Stimulated activated naive CD8-positive, alpha-beta T cell treated with anti-CD3 and anti-CD28 coated beads, Interleukin-15, Interleukin-2, amounts not matched to agents 100 U/mL and 50 U/mL, for 24 hours (primary cell): Measurements from ENCODE around the gene NPHP1.
"Not testable (repeated sequence)": the region's sequence is repeated elsewhere in the genome, so short reads cannot be mapped to it uniquely, and the experiment has no call there.

Experiments
- ATAC-seq: fragments of 150-1000 bp; cut with Tn5 transposase; one replicate; pipeline ENCODE4 v1.10.0; 2021
- DNase-seq: peaks from one replicate; pipeline ENCODE4 v3.0.0; 2021

NPHP1 gene

DNA sequence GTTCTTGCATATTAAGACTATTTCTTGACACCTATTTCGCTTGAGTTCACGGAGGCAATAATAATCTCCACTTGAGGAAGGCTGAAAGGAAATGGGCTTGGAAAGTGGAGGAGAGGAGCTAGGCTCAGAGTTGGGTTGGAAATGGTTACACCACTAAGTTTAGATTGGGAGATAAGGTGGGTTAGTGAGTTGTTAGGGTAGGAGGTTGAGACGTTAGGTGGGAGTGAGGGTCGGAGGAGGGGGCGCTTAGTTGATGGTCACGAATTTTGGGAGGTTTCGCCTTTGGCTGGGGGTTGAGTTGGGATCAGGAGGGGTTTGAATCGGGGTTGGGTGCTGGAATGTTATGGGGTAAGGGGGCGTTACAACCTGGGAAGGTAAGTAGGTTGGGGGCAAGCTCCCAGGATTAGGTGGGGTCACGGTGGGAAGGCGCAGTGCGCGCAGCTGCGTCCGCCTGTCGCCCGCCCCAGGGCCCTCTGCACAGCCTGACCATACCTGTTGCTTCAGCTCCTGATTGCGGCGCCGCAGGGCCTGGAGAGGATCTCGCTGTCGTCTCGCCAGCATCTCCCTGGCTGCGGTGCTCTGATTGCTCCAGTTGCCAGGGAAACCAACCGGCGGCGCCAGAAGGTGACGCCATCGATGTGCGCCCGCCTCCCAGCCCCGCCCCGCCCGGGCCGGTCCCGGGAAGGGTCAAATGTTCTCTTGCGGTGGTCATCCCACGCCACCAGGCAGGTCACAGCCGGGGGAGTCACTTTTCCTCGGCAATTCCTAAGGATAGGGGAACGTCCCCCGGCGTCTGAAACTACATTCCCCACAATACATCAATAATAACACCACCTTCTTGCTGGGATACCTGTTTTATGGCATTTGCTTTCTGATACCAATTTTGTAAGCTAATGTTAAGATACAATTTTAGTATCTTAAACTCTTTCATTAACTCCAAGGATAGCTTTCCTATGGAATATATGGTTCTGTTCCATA, at the start of gene NPHP1:
Gene NPHP1, minus strand, starts transcription at position 606 of the 978 bp plus-strand sequence. Its CDS starts 45 bp downstream, at position 561.
- ATAC-seq (peak; percentile 90), DNase-seq (peak; percentile 88)

DNA sequence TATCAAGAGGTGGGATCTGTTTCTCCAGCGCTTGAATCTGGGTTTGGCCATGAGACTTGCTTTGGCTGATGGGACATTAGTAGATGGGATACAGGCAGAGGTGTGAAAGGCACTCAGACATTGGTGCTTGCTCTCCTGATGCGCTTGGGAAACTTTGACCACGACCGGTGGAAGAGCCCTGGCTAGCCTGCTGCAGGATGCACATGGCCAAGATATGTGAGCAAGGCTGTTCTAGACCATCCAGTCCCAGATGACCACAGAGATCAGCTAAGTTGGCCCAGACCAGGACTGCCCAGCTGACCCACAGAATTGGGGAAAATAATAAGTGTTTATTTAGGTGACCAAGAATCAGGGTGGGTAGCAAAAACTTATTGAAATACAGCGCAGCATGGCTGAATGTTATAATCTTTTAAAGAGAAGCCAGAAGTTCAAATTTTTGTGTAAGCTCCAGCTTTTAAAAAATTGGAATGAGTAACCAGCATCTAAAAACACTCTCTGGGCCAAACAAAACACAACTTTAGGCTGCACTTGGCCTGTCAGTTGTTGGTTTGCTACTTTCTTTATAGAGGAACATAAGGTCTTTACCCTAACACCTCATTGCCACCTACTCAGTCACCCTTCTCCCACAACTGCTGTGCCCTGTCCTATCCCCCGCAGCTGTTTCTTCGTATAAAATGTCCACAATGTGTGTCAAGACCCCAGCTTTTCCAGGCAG, 43.4 kb upstream of the NPHP1 start:
- DNase-seq = not testable (repeated sequence)

DNA sequence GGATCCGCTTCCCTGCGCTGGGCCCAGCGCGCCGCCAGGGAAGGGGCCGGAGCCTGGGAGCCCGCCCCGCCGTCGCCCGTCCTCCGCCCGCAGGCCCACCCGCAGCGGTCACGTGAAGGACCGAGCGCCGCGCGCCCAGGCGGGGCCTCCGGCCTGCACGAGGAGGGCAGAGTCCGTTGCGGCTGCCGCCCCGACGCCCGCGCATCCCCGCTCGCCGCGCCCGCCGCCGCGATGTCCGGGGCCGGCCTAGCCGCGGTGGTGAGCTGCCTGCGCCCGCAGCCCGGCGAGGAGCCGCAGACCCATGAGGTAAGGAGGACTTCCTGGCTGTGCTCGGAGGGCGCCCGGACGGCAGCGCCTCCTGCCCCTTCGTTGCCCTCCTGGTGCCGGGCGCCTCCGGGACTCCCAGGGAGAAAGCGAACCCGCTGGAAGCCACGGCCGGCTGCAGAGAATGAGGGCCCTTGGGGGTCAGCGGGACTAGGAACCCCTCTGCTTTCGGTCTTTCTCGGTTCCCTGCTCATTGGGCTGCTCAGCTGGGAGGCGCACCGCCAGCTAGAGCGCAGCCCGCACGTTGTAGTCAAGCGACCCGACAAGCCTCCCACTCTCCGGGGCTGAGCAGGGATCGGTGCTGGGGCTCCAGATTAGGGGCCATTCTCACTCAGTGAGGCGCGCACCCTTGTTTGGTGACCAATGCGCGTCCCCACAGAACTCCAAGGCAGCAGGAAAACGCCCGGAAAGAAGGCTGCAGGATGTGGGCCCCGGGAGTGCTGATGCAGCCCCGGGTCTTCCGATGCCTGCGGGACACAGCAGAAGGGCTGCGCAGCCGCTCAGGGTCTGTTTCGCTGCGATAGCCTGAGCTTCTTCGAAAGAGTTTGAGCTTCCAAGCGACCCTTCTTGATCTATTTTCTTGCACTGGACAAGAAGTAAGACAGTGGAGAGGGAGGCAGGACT, 40.9 kb upstream of the NPHP1 start:
- ATAC-seq, DNase-seq: not testable (repeated sequence)

More for the DNA sequence above, 43.4 kb upstream of the NPHP1 start:
- not testable (repeated sequence) for ATAC-seq

DNA sequence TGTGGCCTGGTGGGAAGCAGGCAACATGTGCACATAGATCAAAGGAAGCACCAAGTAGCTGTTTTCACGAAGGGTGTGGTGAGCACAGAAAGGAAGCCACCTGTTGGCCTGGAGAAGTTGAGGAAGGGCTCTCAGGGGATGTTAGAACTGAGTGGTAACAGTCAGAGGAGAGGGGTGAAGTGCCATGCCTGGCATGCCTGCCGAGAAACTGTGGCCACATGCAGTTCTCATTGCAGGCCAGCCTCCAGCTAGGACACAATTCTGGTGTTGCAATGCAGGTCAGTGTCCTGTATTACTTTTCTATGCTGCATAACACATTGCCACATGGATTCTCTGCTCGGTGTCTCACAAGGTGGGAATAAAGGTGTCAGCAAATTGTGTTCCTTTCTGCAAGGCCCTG, 38.5 kb upstream of the NPHP1 start:
- not testable (repeated sequence) for DNase-seq, ATAC-seq

DNA sequence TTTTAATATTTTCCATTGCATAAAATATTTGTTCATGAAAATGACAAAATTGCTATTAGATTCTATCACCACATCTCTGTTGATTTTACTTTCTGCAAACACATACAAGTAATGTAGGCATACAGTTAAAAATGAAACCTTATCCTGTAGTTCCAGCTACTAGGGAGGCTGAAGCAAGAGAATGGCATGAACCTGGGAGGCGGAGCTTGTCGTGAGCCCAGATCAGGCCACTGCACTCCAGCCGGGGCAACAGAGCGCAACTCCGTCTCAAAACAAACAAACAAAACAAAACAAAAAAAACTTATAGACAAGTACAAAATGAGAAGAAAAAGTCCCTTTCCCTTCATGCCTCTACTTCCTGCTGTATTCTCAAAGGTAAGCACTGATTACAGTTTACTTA, 29.7 kb upstream of the NPHP1 start:
- ATAC-seq, DNase-seq: not testable (repeated sequence)

DNA sequence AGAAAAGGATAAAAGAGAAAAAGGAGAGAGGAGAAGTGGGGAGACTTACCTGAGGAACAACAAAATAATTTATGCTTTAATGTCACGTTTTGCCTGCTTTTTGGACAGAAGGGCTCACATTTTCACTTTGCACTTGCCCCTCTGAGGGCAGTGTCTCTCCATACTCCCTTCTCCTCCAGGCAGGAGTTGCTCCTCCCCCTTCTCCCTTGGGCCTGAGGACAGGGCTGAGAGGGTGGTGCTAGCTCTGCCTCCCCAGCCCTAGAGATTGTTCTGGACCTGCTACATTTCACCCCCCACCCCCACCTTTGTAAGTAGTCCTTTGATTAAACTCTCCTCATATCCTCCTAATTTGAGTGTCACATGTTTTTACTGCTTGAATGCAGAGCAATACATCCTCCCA, 25.1 kb upstream of the NPHP1 start:
- ATAC-seq, DNase-seq: not testable (repeated sequence)

DNA sequence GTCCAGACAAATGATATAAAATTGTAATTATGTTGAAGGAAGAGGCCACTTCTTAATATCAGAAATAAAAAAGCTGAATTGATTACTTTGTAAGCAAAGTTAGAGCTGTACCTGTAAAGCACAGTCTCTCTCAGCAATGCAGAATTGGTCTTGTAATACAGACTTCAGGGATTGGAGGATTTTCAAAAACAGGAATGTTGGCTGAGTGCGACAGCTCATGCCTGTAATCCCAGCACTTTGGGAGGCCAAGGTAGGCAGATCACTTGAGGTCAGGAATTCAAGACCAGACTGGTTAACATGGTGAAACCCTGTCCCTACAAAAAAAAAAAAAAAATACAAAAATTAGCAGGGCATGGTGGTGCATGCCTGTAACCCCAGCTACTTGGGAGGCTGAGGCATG, 17.8 kb upstream of the NPHP1 start:
- ATAC-seq, DNase-seq: not testable (repeated sequence)

DNA sequence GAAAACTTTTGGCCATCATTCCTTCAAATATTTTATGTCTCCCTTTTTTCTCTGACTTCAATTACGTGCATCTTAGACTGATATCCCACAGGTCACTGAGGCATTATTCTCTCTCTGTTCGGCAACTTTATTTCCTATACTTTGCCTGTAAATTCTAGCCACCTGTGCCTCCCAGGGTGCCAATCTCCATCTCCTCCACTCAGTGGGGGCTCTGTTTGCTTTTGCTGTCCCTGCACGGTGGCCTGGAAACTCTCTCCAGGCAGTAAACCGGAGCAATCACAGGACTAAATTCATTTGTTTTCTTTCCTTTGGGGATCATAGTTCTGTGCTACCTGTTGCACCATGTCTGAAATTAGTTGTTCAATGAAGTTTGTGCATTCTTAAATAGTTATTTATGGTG, 17.1 kb upstream of the NPHP1 start:
- ATAC-seq (no peak), DNase-seq (no peak)

DNA sequence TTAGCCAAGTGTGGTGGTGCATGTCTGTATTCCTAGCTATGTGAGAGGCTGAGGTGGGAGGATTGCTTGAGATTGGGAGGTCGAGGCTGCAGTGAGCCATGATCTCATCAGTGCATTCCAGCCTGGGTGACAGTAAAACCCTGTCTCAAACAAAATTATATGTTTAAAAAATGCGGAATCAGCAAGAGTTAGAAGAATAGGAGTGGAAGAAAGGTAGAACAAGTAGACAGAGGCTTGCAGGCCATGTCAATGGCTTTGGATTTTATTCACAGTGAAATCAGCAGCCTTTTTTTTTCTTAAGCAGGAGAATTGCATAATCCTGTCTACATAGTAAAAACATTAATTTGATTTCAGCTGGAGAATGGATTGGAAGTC, 15.4 kb upstream of the NPHP1 start:
- no peak for ATAC-seq
- no peak for DNase-seq

DNA sequence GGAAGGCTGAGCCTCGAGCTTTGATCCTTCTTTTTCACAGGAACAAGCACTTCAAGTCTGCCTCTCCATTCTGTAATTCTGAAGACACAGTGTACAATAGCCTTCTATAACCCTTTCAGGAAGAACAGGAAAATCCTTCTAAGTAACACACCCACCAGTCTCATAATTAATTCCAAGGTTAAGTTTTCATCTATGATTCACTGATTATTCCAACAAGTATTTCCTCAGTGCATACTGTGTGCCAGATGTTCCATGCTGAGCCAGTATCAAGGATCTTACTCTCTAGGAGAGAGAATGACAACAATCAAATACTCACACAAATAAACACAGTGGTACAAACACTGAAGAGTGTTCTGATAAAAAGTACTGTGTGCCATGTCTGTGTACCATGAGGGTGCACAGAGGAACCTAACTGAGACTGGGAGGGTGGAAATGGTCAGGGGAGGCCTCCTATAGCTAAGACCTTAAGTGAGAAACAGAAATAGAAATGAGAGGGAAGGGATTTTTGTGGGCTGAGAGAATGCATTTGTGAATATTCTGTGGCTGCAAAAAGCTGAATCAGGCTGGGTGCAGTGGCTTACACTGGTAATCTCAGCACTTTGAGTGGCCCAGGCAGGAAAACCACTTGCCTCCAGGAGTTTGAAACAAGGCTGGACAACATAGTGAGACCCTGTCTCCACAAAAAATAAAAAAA, 14.8 kb upstream of the NPHP1 start:
- DNase-seq = no peak
- no peak for ATAC-seq

DNA sequence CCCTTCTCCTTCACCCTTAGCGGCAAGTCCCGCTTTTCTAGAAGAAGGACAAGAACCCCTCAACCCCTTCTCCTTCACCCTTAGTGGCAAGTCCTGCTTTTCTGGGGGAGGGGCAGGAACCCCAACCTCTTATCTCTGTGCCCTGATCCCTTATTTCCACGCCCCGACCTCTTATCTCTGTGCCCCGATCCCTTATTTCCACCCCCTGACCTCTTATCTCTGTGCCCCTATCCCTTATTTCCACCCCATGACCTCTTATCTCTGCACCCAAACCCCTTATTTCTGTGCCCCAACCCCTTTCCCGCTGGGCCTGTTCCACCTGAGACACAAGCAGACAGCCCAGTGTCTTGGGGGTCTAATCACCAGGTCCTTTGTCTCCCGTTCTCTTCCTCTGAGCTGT, 14.1 kb upstream of the NPHP1 start:
- DNase-seq, ATAC-seq: not testable (repeated sequence)

DNA sequence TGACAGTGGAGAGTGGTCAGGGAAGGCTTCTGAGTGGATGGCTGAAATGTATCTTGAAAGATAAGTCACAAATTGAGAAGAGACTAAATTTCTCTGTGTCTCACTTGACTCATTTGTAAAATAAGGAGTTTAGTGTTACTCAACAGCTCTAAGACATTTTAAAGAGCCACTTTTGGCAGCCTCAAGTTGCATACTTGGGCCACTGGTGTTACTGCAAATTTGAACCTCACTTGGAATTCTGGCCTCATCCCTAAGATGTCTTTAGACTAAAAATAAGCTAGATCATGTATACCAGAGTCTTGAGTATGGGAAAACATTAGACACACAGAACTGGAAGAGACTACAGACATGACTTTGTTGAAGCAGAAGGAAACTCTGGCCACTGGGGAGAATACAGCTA, 12.0 kb upstream of the NPHP1 start:
- DNase-seq = no peak
- ATAC-seq = no peak

DNA sequence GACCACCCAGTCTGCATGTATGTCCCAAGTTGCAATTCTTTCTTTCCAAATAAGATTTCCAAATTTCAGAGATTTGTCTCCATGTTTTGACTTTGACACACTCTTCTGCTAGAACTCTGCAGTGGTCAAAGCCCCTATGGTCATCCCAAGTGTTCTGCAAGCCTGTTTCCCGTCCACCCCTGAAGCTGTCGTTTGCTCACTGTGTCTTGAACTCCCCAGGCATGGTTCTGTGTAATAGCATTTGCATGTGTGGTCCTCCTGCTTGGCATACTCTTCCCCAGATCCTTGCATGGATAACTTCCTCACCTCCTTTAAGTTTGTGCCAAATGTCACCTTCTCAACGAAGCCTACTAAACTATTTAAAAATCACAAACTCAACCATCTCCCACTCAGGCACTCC, 11.4 kb upstream of the NPHP1 start:
- ATAC-seq (no peak), DNase-seq (no peak)

DNA sequence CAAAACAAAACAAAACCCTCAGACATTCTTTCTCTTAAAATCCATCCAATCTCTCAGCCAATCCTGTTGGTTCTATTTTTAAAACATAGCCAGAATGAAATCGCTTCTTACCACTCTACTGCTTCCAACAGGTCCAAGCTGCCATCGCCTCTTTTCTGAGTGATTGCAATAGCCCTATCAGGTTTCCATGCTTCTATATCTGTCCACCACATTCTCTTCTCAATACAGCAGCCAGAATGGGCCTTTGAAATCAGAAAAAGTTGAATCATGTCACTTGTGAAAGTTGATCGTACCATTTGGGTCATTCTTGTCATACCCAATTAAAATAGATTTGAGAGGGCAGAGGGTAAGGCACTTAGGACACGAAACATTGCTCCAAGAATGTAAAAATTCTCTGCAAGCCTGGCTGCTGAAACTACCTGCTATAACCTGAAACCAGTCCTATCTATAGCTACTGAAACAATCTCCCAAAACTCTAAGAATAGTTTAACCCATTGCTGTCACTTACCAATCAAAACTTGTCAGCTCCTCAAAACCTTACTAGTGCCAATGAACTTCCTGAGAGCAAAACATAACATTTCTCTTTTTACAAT, 10.8 kb upstream of the NPHP1 start:
- DNase-seq (no peak), ATAC-seq (no peak)

DNA sequence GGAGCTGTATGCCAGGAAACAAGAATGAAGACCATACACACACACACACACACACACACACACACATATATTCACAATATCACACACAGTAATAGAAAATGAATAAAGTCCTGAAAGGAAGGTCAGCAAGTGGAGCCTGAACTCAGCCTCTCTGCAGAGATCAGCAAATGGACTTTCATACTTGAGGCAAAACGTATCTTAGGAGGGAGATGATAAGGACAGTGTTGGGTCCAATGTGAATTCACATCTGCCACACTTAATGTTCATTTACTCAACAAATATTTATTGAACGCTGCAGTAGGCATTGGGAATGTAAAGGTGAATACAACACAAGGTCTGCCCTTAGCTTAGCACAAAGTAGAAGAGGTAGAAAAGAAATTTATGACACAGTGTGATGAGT, 10.3 kb upstream of the NPHP1 start:
- ATAC-seq (no peak), DNase-seq (no peak)

DNA sequence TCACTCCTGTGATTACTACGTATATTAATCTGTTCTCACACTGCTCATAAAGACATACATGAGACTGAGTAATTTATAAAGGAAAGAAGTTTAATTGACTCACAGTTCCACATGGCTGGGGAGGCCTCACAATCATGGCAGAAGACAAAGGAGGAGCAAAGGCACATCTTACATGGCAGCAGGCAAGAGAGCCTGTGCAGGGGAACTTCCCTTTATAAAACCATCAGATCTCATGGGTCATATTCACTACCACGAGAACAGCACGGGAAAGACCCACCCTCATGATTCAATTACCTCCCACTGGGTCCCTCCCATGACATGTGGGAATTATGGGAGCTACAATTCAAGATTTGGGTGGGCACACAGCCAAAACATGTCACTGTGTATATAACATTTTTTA, 8.7 kb upstream of the NPHP1 start:
- DNase-seq, ATAC-seq: not testable (repeated sequence)

DNA sequence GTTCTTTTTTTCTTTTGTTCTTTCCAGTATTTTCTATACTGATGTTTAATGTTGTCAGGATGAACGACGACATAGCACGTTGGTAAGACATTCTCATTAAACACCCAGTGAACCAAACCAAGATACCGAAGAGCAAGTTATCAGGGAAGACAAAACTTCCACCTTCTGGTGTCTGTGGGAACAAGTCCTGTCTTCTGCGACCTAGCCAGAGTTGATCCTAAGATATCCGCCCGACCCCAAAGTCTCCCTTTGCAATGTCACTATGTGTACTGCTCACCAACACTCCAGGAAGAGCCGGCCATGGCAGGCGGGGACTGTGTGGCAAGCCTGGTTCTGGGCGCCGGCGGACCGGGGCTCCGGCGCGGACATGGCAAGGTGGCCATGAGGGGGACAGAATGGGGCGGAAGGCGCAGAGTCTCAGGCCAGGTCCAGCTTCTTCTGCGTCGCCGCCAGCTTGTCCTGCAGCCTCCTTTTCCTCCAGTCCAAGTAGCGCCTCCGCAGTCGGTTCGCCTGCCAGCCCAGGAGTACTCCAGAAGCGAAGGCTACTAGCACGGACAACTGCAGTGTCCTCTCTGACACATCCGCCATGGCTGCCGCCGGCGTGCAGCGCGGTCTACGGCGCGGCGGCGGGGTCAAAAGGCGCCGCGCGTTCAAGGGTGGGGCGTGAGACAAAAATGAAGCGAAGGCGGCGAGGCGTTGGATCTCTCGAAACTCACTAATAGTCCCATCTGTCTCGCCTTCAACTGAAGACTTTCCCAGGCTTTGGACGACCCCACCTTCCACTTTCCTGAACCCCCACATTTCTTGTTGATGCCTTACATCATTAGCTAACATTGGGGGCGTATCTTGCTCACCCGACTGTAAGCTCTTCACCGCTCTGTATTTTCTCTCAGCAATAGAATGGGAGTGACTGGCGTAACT, 7.4 kb upstream of the NPHP1 start, which contains the start of gene MTLN:
Gene MTLN, minus strand, starts transcription at position 610 of the 921 bp plus-strand sequence. Its CDS starts 22 bp downstream, at position 588.
- peak; percentile 83 for ATAC-seq
- peak; percentile 78 for DNase-seq

DNA sequence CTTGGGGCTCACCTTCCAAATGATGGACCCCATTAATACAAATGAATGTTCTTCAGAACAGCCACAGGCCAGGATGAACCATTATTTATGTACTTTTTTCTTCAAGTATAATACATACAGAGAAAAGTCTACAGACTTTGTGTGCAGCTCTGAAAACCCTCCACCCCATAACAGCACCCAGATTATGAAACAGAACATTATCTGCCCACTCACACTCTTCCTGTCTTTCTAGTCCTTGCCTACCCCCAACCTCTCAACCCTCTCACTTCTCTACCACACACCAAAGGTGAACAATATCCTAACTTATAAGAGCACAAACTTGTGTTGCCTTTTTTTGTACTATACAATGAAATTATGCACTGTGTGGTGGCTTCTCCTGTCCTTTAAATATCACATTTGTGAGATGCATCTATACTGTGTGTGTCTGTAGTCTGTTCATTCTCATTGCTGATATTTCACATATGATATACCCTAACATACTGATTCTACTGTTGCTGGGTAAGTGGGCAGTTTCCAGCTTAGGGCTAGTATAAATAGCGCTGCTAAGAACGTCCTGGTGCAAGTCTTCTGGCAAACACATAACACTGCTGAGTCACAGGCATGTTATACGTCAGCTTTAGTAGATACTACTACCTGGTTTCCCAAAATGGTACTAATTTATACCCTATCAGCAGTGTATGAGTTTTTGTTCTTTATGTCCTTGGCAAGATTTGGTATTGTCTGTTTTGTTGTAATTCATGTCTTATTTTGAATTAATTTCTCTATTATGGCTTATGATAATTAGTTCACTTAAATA, 1.0 kb upstream of the NPHP1 start:
- ATAC-seq = no peak
- DNase-seq = no peak

DNA sequence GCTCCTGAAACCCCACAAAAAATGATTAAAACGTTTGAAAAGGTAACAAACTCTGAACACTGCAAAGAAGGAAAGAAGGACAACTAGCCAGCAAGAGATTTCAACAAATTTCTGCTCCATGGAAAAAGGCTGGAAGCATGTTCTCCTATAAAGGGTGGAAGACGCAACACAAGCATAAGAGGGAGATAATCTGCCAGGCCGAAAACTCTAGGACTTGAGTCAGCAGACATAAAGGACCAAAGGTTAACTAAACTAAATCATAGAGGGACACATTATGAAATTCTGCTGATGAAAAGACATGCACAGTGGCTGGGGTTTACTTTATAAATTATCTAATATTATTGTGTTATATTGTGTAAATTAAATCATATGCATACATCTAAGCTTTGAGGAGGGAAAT, 6.8 kb downstream of the NPHP1 start:
- DNase-seq (no peak), ATAC-seq (no peak)
